Head of caudate nucleus (tissue), 42 donors: ENCODE measurements around the gene ZNF92.
"Not testable (repeated sequence)": the region's sequence is repeated elsewhere in the genome, so short reads cannot be mapped to it uniquely, and the experiment has no call there.

Experiments used
- DNase-seq, 42 donors: peaks; one replicate each; pipeline versions ENCODE4 v3.0.0 to v3.0.0-alpha.2; 2020 to 2021; ENCODE audit warnings: mixed read lengths in 7 of 42
- intact Hi-C: fragments of 100-400 bp; cut with DNase I; formaldehyde crosslinking; loops from one replicate; pipeline ENCODE4 v1.15.0; 2022

ZNF92 gene

DNA sequence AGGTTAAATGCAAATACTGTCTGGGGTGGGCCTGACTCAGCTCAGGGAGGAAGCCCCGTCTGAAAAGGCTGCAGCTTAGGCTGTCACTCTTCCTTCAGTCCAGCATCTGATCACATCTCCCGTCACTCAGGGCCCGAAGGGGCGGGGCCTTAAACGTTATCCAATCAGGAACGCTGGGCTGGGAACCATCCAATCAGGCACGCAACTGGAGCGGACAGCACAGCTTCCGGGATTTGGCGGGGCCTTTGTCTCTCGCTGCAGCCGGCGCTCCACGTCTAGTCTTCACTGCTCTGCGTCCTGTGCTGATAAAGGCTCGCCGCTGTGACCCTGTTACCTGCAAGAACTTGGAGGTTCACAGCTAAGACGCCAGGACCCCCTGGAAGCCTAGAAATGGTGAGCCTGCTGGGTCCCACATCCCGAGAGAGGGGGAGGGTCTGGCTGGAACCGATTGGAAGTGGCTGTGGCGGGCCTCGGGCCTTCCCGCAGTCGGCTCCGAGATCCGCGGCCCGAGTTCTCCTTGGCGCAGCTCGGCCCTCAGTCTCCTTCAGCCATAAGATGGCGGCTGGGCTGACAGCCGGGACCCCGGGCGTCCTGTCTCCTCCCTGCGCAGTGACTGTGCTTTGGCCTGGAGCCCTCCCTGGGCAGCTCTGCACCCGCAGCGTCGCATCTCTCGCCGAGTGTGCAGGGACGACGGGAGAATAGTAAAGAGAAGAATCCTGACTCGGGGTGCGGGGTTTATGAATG is at the start of gene ZNF92:
Gene ZNF92, plus strand, starts transcription at position 248 of the 744 bp plus-strand sequence. Its CDS starts 143 bp downstream, at position 391.
- DNase-seq, result peak; percentile 91 to 99 (median 98)
- intact Hi-C loops, result no loop called here

DNA sequence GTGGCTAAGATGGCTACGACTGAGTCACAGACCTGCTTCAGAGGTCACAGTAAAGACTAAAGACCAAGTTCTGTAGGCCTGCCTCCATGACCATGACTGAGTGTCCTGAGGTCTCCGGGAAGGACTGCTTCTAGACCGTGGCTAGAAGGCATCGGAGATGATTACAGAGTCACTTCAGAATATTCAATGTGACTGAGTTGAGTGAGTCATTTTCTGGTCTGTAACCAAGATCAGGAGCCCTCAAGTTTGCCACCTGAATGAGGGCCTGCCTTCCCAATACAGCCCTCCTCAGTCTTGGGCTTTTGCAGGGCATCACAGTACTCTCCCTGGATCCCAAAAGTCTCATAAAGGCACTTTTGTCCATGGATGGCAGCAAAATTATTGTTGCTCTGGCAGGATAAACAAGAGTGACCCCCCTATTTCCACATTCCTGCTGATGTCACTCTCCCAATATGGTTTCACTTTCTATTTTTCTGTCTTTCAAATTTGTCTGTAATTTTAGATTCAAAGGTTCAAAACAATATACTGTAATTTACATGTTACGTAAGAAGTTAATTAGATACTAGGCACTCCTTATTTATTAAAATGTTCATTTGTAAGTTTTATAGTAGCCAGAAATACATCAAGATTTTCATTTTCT is 47.7 kb upstream of the ZNF92 start:
- no peak for DNase-seq
- intact Hi-C loops, result no loop called here

GRCh38 chr7:65338346-65338745 is 35.3 kb upstream of the ZNF92 start:
- intact Hi-C loops, result no loop called here

GRCh38 chr7:65339257-65339656 is 34.4 kb upstream of the ZNF92 start:
- no peak for DNase-seq
- intact Hi-C loops, result no loop called here

More at GRCh38 chr7:65338346-65338745, 35.3 kb upstream of the ZNF92 start:
- DNase-seq, result no peak

DNA sequence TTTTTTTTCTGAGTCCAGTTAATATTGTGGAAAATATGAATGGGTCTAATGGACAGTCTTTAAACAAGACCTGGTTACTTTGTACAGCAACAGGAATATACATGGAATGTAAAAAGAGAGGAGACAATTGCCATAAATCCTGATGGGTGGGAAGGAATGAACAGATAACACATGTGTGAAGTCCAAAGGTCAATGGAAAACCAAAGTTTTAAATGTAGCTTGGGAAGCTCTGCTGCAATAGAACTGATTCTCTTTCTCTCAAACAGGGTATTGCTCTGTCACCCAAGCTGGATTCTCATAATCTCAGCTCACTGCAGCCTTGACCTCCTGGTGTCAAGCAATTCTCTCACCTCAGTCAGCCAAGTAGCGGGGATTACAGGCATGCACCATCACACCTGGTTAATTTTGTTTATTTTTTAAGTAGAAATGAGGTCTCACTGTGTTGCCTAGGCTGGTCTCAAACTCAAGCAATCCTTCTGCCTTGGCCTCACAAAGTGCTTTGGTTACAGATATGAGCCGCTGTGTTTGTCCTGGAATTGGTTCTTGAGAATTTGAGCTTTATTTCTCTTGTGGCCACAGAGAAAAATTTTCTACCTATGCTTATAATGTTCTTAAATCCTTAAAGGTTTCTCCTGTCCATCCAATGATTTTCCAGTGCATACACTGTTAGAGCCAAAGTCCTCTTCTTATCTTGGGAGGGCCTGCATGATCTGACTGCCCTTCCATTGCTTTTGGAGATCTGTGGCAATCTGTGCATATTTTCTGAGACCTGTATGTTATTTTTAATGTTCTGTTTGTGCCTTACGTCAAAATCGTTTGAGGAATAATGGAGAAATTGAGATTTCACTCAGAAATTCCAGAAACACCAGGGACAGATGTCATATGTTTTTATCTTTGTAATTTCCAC is 30.7 kb upstream of the ZNF92 start:
- intact Hi-C loops, result no loop called here
- DNase-seq, result no peak

DNA sequence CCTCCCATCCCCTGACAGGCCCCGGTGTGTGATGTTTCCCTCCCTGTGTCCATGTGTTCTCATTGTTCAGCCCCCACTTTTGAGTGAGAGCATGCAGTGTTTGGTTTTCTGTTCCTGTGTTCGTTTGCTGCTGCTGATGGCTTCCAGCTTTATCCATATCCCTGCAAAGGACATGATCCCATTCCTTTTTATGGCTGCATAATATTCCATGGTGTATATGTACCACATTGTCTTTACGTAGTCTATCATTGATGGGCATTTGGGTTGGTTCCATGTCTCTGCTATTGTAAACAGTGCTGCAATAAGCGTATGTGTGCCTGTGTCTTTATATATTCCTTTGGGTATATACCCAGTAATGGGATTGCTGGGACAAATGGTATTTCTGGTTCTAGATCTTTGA is 29.1 kb upstream of the ZNF92 start:
- intact Hi-C loops, result not testable (repeated sequence)

DNA sequence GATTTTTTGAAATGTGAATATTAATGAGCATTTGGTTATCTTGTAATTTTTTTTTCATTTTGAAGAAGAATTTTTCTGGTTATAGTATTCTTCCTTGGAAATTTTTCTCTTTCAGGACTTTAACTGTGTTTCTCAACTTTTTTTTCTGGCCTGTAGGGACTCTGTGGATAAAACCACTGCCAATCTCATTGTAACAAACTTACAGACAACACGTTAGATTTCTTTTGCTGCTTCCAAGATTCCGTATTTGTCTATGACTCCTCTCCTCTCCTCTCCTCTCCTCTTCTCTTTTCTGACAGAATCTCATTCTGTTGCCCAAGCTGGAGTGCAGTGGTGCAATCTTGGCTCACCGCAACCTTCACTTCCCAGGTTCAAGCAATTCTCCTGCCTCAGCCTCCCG is 19.4 kb upstream of the ZNF92 start:
- intact Hi-C loops, result no loop called here

More for the DNA sequence above, 29.1 kb upstream of the ZNF92 start:
- not testable (repeated sequence) for DNase-seq

GRCh38 chr7:65369843-65370242 is 3.8 kb upstream of the ZNF92 start:
- intact Hi-C loops, result no loop called here

More for the DNA sequence above, 19.4 kb upstream of the ZNF92 start:
- DNase-seq, result no peak

GRCh38 chr7:65371468-65371867 is 2.2 kb upstream of the ZNF92 start:
- intact Hi-C loops, result no loop called here
- DNase-seq, result peak in 31 of 42 donors; percentile 16 to 75 (median 43)

More at GRCh38 chr7:65369843-65370242, 3.8 kb upstream of the ZNF92 start:
- DNase-seq, result no peak

DNA sequence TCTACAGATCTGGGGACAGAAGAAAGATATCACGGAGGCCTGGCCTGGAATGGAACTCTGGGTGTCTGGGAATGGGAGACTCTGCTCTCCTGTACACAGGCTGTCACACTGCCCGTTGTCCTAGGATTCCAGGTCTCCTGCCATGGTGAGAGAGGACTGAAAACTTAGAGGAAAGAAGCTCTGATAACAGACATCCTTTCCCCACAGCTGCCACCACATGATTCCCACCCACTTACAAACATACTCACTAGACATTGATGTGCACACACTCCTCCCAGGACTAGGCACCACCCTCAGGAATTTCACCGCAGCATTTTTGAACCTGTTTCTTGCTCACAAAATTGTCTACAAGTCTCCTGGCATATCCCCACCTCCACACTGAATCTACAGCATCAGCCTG is 5.7 kb downstream of the ZNF92 start:
- DNase-seq, result peak in 35 of 42 donors; percentile 15 to 84 (median 53)
- intact Hi-C loops, result no loop called here

- no peak for DNase-seq
- intact Hi-C loops, result no loop called here
Measured at GRCh38 chr7:65381742-65382141, 8.1 kb downstream of the ZNF92 start.

DNA sequence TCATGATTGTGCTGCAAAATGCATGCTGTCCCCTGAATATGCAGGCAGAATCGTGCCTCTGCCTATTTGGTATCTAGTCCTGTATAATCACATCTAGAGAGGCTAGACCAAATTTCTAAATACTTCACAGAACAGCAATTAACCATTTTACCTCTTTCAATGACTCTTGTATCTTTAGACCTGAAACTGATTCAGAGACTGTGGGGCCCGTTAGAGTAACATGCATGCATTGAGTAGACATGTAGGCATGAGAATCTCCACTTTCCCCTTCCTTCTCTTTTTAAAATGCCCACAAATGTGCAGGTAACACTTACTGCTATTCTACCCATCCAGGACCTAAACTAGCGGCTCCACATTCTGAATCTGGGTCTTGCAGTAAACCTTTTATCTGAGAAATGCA is 8.8 kb downstream of the ZNF92 start:
- intact Hi-C loops, result no loop called here
- DNase-seq, result no peak

DNA sequence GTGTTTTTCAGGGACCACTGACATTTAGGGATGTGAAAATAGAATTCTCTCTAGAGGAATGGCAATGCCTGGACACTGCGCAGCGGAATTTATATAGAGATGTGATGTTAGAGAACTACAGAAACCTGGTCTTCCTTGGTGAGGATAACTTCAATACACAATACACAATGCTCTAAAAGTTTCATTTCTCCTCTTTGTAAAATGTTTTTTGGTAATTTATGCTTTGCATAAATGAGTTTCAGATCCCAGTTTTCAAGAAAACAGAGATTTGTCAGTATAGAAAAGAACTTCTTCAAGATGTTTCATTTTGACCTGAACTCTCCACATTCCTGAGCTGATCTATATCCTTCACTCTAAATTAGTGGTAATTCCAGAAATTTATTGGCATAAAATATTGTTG is 14.2 kb downstream of the ZNF92 start:
- intact Hi-C loops, result no loop called here
- DNase-seq, result no peak

DNA sequence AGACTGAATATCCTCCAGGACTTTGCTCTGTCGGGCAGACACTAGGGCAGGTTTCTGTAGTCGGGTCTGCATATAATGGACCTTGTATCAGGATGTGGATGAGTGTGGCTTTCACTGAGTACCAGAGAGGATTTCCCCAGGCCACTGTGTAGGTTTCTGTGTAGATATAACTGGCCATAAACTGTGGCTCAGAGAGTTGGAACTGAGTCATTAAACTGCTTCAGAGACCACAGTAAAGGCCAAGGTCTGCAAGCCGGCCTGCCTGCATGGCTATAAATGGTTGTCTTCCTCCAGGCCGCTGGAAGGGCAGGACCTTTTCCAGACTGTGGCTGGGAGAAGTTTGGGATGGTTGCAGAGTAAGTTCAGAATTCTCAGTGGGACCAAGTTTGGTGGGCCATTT is 16.9 kb downstream of the ZNF92 start:
- no peak for DNase-seq
- intact Hi-C loops, result no loop called here

GRCh38 chr7:65397730-65398142 is 24.1 kb downstream of the ZNF92 start:
- intact Hi-C loops, result no loop called here
- no peak for DNase-seq

DNA sequence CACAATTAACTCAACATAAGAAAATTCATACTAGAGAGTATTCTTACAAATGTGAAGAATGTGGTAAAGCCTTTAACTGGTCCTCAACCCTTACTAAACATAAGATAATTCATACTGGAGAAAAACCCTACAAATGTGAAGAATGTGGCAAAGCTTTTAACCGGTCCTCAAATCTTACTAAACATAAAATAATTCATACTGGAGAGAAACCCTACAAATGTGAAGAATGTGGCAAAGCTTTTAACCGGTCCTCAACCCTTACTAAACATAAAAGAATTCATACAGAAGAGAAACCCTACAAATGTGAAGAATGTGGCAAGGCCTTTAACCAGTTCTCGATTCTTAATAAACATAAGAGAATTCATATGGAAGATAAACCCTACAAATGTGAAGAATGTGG is 25.0 kb downstream of the ZNF92 start:
- intact Hi-C loops, result not testable (repeated sequence)

GRCh38 chr7:65399101-65399500 is 25.4 kb downstream of the ZNF92 start:
- intact Hi-C loops, DNase-seq: not testable (repeated sequence)

More for the DNA sequence above, 25.0 kb downstream of the ZNF92 start:
- not testable (repeated sequence) for DNase-seq

DNA sequence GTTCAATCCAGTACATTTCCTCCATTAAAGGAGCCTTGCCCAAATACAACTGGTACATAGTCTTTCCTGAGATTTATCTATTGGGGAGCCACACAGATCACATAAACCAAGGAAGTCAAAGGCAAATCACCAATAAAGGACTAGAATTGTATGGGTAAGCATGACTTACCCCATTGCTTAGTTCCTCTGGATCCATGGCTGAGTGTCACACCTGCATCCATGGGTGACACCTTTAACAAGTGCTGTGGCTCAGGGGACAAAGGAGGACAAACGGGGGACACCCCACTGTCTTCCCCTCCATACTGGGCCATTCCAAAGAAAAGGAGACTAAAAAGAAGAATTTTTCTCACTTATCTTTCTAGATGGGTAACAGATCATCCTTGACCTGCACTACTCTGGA is 30.4 kb downstream of the ZNF92 start:
- DNase-seq, result no peak
- intact Hi-C loops, result no loop called here

DNA sequence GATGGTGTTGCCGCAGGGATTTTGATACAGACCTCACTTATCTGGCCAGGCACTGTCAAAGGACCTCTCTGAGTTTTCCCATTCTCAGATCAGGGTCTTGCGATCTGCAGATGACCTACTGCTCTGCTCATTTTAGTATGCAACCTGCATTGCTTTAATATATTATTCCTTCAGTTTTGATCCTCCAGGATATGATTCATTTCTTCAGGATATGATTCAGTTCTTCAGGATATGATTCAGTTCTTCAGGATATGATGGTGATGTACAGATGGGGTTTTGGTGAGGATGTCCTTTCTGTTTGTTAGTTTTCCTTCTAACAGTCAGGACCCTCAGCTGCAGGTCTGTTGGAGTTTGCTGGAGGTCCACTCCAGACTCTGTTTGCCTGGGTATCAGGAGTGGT is 33.1 kb downstream of the ZNF92 start:
- intact Hi-C loops, DNase-seq: not testable (repeated sequence)

DNA sequence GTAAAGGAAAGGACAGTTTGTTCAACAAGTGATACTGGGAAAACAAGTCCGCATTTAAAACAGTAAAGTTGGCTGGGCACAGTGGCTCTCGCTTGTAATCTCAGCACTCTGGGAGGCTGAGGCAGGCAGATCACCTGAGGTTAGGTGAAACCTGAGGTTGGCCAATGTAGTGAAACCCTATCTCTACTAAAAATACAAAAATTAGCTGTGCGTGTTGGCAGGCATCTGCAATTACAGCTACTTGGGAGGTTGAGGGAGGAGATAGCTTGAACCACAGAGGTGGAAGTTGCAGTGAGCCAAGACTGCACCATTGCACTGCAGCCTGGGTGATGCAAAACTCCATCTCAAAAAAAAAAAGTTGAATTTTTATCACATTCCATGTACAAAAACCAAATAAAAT is 35.7 kb downstream of the ZNF92 start:
- no peak for DNase-seq
- intact Hi-C loops, result no loop called here
